ENCODE measurements around the gene CT45A1.
"Not testable (repeated sequence)": the region's sequence is repeated elsewhere in the genome, so short reads cannot be mapped to it uniquely, and the experiment has no call there.

CT45A1 gene, protein sequence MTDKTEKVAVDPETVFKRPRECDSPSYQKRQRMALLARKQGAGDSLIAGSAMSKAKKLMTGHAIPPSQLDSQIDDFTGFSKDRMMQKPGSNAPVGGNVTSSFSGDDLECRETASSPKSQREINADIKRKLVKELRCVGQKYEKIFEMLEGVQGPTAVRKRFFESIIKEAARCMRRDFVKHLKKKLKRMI

DNA sequence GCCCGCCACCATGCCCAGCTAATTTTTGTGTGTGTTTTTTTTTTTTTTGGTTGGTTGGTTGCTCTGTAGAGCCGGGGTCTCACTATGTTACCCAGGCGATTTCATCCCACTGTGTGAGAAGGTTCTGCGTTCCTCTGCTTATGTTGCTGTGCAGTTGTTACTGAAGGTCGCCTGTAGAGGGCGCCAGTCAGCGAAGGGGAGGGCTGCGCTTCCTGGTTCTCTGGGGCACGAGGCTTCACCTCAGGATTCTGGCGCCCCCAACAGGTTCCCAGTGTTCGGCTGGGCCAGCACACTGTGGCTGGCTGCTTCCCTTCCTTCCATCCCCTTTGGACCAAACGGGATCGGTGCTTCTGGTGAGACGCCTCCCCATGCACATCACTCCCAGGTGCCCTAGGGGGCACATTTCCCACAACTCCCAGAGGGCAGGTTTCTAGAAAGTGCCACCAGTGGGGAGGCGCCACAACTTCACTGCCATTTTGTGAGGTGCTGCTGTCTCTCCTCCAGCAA, at the start of gene CT45A1:
Gene CT45A1, plus strand, starts transcription at position 457 of the 507 bp plus-strand sequence. CDS start 5,302 bp downstream, outside the sequence.
- H3K27ac Mint-ChIP-seq; H3K9me3 Mint-ChIP-seq; H3K36me3 Mint-ChIP-seq; H3K27me3 Mint-ChIP-seq; ATAC-seq (replicated peaks); H3K4me3 Mint-ChIP-seq; H3K4me1 Mint-ChIP-seq: not testable (repeated sequence)
- DNase-seq = peak; percentile 5

DNA sequence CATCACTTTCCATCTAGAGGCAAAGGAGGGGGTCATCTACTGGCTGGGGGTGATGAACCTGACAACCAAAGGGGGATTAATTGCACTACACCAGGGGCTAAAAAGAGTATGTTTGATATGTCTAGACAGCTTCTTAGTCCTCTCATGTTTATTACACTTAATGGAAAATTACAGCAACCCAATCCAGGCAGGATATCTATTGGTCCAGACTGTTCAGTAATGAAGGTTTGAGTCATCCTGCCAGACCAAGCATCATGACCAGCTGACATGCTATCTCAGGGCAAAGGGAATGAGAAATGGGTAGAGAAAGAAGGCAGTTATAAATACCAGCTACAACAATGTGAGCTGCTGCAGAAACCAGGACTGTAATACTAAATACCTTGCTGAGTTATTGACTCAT, 40.5 kb upstream of the CT45A1 start:
- not testable (repeated sequence) for ATAC-seq (replicated peaks); H3K27me3 Mint-ChIP-seq; H3K36me3 Mint-ChIP-seq; H3K4me3 Mint-ChIP-seq; H3K9me3 Mint-ChIP-seq; DNase-seq; H3K4me1 Mint-ChIP-seq; H3K27ac Mint-ChIP-seq

DNA sequence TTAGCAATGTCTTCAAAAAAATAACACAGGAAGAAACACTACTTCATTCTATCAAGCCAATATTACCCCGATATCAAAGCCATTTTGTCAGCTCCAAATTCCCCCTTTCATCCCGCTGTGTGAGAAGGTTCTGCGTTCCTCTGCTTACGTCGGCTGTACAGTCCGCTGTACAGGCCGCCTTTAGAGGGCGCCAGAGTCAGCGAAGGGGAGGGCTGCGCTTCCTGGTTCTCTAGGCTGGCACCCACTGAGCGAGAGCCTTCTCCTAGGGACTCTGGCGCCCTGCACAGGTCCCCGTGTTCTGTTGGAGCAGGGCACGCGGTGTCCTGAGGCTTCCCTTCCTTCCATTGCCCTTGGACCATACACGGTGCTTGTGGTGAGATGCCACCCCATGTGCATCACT, 25.3 kb upstream of the CT45A1 start:
- H3K27me3 Mint-ChIP-seq = peaks cover 12 to 14% of the 10 kb centered on the region in 2 donors
- no peak for ATAC-seq (replicated peaks)
- no peak for DNase-seq
- H3K36me3 Mint-ChIP-seq = no peaks in the 10 kb centered on the region
- H3K9me3 Mint-ChIP-seq = peaks cover 4 to 5% of the 10 kb centered on the region in 2 donors
- no peak overlapping the region for H3K27ac Mint-ChIP-seq
- no peaks in the 10 kb centered on the region for H3K4me1 Mint-ChIP-seq
- no peak overlapping the region for H3K4me3 Mint-ChIP-seq

DNA sequence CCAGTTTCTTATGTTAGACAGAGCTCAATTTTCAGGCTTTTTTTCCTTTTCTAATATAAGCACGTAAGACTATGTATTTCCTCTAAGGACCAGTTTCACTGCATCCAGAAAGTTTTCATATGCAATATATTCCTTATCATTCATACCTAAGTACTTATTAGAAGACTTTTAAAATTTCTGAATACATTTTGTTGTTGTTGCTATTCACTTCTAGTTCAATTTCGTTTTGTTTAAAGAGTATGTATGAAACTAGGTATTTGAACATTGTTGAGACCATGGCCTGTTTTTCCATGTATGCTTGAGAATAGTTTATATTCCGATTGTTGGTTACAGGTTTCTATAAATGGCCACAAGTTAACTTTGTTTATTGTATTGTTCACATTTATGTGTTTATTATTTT, 18.0 kb upstream of the CT45A1 start:
- DNase-seq (no peak), ATAC-seq (replicated peaks) (no peak)
- Mint-ChIP-seq H3K4me1 (no peaks in the 10 kb centered on the region), H3K36me3 (no peaks in the 10 kb centered on the region), H3K27ac (no peak overlapping the region), H3K9me3 (peaks cover 0 to 6% of the 10 kb centered on the region in 2 donors), H3K4me3 (no peak overlapping the region), H3K27me3 (peaks cover 5 to 17% of the 10 kb centered on the region in 2 donors)

DNA sequence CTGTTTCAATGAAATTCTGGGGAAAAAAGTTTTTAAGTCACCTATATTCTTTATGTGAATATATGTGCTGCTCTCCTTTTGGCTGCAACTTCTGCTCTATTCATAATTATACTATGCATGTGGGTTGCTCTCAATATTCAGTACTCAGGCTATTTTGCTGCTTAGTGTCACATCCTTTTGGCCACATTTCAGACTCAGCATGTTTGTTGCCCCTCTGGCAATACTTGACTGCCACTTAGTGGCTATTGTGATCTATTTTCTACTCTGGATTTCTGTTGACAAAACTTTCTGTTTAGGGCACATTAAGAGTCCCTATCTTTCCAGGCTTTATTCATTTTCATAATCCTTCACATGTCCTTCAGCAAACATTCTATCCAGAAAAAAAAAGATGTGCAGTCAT, 15.8 kb upstream of the CT45A1 start:
- Mint-ChIP-seq H3K27me3 (peaks cover 0 to 10% of the 10 kb centered on the region in 2 donors), H3K36me3 (no peaks in the 10 kb centered on the region), H3K4me1 (no peaks in the 10 kb centered on the region), H3K4me3 (no peak overlapping the region), H3K9me3 (peaks cover 0 to 4% of the 10 kb centered on the region in 2 donors), H3K27ac (no peak overlapping the region)
- no peak for DNase-seq
- no peak for ATAC-seq (replicated peaks)

DNA sequence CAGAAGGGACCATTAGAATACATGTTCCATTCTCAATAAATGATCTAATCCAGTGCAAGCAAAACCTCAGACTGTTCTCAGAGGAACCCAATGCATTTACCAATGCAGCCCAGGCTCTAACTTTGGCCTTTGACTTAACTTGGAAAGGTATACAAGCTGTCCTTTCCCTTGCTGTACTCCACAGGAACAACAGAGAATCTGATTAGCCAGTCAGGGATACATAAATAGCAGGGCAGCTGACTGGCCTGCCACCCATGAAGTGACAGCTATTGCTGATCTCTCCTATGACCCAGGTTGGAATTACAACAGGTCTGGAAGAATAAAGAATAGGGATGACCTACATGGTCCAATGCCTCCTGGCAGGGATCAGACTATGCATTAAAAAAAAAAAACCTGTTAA, 14.5 kb upstream of the CT45A1 start:
- Mint-ChIP-seq H3K4me3 (no peak overlapping the region), H3K27ac (no peak overlapping the region), H3K9me3 (peaks cover 0 to 4% of the 10 kb centered on the region in 2 donors), H3K27me3 (peaks cover 0 to 10% of the 10 kb centered on the region in 2 donors), H3K36me3 (no peaks in the 10 kb centered on the region), H3K4me1 (no peaks in the 10 kb centered on the region)
- ATAC-seq (replicated peaks) (no peak), DNase-seq (no peak)

DNA sequence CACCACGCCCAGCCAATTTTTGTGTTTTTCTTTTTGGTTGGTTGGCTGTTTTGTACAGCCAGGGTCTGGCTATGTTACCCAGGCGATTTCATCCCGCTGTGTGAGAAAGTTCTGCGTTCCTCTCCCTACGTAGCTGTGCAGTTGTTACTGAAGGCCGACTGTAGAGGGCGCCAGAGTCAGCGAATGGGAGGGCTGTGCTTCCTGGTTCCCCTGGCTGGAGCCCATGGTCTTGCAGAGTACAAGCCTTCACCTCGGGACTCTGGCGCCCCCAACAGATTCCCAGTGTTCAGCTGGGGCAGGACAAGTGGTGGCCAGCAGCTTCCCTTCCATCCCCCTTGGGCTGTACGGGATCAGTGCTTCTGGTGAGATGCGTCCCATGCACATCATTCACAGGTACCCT, 5.6 kb upstream of the CT45A1 start:
- no peak for DNase-seq
- ATAC-seq (replicated peaks) = peak; percentile 16 to 52
- no peak overlapping the region for H3K4me3 Mint-ChIP-seq
- H3K36me3 Mint-ChIP-seq = no peaks in the 10 kb centered on the region
- no peaks in the 10 kb centered on the region for H3K4me1 Mint-ChIP-seq
- H3K27ac Mint-ChIP-seq = no peak overlapping the region
- H3K27me3 Mint-ChIP-seq = peaks cover 0 to 4% of the 10 kb centered on the region in 2 donors
- H3K9me3 Mint-ChIP-seq = no peaks in the 10 kb centered on the region

DNA sequence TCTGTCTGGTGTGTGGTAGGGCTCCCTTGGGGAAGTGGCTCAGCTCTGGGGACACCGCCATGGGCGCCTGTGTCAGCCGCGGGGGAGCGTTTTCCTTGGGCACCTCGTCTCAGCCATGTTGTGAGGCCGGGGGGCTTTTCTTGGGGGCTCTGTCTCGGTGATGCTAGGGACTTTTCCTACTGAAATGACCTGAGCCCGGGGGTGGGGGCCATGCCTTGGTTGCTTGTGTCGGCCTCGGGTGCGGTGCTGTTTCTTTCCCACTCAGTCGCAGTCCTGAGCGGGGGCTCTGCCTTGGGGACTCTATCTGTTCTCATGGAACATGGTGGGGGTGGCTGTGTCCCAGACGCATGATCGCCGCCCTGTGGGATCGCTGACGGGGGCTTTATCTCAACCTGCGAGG, 356 bp downstream of the CT45A1 start:
- H3K36me3 Mint-ChIP-seq = no peaks in the 10 kb centered on the region
- peaks cover 0 to 3% of the 10 kb centered on the region in 2 donors for H3K9me3 Mint-ChIP-seq
- no peak for ATAC-seq (replicated peaks)
- H3K4me3 Mint-ChIP-seq = no peak overlapping the region
- no peak overlapping the region for H3K27ac Mint-ChIP-seq
- no peaks in the 10 kb centered on the region for H3K27me3 Mint-ChIP-seq
- no peak for DNase-seq
- no peaks in the 10 kb centered on the region for H3K4me1 Mint-ChIP-seq

DNA sequence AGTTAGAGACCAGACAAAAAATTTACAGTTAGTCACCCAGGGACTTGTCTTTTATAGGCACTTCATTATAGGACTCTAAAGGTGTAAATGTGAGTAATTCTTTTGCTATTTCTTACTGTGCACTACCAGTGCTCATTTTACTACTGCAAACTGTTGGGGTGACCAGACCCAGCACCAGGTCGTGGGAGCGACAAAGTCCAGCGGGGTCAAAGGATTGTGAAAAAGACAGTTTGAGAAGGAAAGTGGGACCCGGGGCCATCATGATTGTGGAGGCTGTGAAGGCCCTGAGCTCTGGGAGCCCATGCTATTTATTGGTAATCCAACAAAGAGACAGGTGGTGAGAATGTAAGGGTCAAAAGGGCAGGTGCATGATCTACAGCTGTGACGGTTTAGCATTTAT, 21.2 kb downstream of the CT45A1 start:
- H3K9me3 Mint-ChIP-seq; H3K36me3 Mint-ChIP-seq; H3K27me3 Mint-ChIP-seq; H3K4me3 Mint-ChIP-seq; H3K27ac Mint-ChIP-seq; ATAC-seq (replicated peaks); DNase-seq; H3K4me1 Mint-ChIP-seq: not testable (repeated sequence)

DNA sequence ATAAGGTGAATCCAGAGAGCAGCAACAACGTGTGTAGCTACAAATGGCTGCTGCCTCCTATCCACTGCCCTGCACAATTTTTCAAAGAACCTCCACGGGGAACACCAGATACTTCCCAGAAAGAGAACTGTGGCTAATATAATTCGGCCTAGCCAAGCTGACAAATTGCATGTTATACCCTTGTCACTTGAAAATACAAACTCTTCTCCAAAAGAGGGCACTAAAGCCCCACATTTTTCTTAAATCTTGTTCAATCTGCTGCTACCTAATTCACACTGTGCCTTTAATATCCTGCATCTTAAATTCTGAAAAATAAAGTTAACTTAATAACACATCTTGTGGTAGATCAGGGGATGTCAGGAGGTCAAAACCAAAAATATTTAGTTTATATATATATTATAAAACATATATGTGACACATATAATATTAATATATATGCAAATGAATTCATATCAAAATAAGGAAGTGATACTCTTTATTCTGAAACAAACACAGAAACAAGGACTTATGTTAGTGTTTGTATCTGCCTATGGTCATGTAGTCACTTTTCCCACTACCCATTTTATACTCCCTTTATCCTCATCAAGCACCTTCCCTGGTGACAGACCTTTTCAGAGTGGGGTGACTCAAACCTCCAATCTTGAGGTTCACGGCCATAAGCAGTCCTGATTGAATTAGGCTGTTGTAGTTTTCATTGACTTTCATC, 24.1 kb downstream of the CT45A1 start:
- Mint-ChIP-seq H3K9me3 (no peaks in the 10 kb centered on the region), H3K4me1 (peaks cover 0 to 5% of the 10 kb centered on the region in 2 donors), H3K27me3 (no peaks in the 10 kb centered on the region), H3K36me3 (no peaks in the 10 kb centered on the region), H3K27ac (no peak overlapping the region), H3K4me3 (no peak overlapping the region)
- DNase-seq (no peak), ATAC-seq (replicated peaks) (peak in 1 of 2 donors; percentile 38)

DNA sequence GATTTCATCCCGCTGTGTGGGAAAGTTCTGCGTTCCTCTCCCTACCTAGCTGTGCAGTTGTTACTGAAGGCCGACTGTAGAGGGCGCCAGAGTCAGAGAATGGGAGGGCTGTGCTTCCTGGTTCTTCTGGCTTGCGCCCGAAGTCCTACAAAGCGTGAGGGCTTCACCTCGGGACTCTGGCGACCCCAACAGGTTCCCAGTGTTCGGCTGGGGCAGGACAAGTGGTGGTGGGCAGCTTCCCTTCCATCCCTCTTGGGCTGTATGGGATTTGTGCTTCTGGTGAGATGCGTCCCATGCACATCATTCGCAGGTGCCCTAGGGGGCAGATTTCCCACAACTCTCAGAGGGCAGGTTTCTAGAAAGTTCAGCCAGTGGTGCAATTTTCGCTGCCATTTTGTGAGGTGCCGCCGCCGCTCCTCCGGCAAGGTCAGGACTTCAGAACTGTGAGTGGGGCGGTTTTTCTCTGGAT, 27.3 kb downstream of the CT45A1 start:
- H3K36me3 Mint-ChIP-seq = no peaks in the 10 kb centered on the region
- no peak overlapping the region for H3K27ac Mint-ChIP-seq
- peak overlapping the region; percentile 44 to 58 for H3K4me3 Mint-ChIP-seq
- H3K9me3 Mint-ChIP-seq = no peaks in the 10 kb centered on the region
- ATAC-seq (replicated peaks) = peak; percentile 63 to 80
- no peak for DNase-seq
- peaks cover 0 to 5% of the 10 kb centered on the region in 2 donors for H3K4me1 Mint-ChIP-seq
- H3K27me3 Mint-ChIP-seq = no peaks in the 10 kb centered on the region

DNA sequence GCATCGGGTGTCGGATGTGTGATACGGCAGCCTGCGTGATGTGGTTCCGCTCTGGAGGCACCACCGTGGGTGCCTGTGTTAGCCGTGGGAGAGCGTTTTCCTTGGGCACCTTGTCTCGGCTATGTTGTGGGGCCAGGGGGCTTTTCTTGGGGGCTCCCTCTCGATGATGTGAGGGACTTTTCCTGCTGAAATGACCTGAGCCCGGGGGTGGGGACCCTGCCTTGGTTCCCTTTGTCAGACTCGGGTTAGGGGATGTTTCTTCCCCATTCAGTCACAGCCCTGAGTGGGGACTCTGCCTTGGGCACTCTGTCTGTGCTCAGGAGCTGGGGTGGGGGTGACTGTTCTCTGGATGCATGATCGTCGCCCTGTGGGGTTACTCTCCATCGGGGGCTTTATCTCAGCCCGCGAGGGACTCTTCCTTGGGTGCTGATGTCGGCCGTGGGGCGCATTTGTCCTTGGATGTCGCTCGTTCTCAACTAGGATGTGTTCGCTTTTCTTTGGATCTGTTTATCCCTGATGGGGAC, 27.8 kb downstream of the CT45A1 start:
- ATAC-seq (replicated peaks) = no peak
- Mint-ChIP-seq H3K9me3 (no peaks in the 10 kb centered on the region), H3K36me3 (no peaks in the 10 kb centered on the region), H3K27ac (no peak overlapping the region), H3K4me1 (peaks cover 0 to 5% of the 10 kb centered on the region in 2 donors), H3K4me3 (no peak overlapping the region), H3K27me3 (no peaks in the 10 kb centered on the region)
- DNase-seq = no peak

DNA sequence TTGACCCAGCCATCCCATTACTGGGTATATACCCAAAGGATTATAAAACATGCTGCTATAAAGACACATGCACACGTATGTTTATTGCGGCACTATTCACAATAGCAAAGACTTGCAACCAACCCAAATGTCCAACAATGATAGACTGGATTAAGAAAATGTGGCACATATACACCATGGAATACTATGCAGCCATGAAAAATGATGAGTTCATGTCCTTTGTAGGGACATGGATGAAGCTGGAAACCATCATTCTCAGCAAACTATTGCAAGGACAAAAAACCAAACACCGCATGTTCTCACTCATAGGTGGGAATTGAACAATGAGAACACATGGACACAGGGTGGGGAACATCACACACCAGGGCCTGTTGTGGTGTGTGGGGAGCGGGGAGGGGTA, 31.3 kb downstream of the CT45A1 start:
- H3K4me3 Mint-ChIP-seq; DNase-seq; H3K27me3 Mint-ChIP-seq; H3K4me1 Mint-ChIP-seq; ATAC-seq (replicated peaks); H3K36me3 Mint-ChIP-seq; H3K9me3 Mint-ChIP-seq; H3K27ac Mint-ChIP-seq: not testable (repeated sequence)

DNA sequence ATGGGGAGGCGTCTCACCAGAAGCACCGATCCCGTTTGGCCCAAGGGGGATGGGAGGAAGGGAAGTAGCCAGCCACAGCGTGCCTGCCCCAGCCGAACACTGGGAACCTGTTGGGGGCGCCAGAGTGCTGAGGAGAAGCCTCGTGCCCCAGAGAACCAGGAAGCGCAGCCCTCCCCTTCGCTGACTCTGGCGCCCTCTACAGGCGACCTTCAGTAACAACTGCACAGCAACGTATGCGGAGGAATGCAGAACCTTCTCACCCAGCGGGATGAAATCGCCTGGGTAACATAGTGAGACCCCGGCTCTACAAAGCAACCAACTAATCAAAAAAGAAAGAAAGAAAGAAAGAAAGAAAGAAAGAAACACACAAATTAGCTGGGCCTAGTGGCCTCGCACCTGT, 54.7 kb downstream of the CT45A1 start, which contains the start of gene CT45A3:
Gene CT45A3, minus strand, starts transcription at position 101 of the 400 bp plus-strand sequence. CDS start 3,747 bp downstream, outside the sequence.
- H3K36me3 Mint-ChIP-seq; H3K4me1 Mint-ChIP-seq; H3K9me3 Mint-ChIP-seq; ATAC-seq (replicated peaks); H3K4me3 Mint-ChIP-seq; DNase-seq; H3K27ac Mint-ChIP-seq; H3K27me3 Mint-ChIP-seq: not testable (repeated sequence)

Data from stimulated activated naive B cell treated with anti-CD40 and anti-IgM and Interleukin-4, amounts not matched to agents 10 μg/mL and 1 μg/mL and 100 μg/mL, for 72 hours (primary cell).